Heart right ventricle (tissue), 16 donors: ENCODE data around the gene PCF11. TPM values are rescaled to one million over a fixed set of nuclear protein-coding genes. Genes with fewer than 3 reads are reported as not detected.

Experiments
- ATAC-seq, 8 donors: fragments of 200-7000 bp; cut with Tn5 transposase; one replicate each; pipeline ENCODE4 v1.9.1; 2020; ENCODE audit warnings: mild to moderate bottlenecking in 8 of 8, moderate library complexity in 8 of 8, moderate number of reproducible peaks in 1 of 8
- DNase-seq, 2 donors: peaks; one replicate each; pipeline ENCODE4 v3.0.0-alpha.2; 2020
- H3K27ac ChIP-seq, 10 donors: fragments of 200-600 bp; sonication (generic) in 2 of 10; one replicate each; pipeline versions ENCODE4 v1.5.0 to v1.8.0; 2020 to 2022; ENCODE audit warnings: mild to moderate bottlenecking in 3 of 10
- H3K27me3 ChIP-seq, 7 donors: fragments of 200-600 bp; one replicate each; pipeline ENCODE4 v1.8.0; 2021 to 2022; ENCODE audit warnings: mild to moderate bottlenecking in 2 of 7
- H3K36me3 ChIP-seq, 9 donors: fragments of 200-600 bp; sonication (generic) in 1 of 9; one replicate each; pipeline versions ENCODE4 v1.5.0 to v1.8.0; 2020 to 2022; ENCODE audit warnings: mild to moderate bottlenecking in 2 of 9
- H3K4me1 ChIP-seq, 9 donors: fragments of 200-600 bp; sonication (generic) in 1 of 9; one replicate each; pipeline versions ENCODE4 v1.5.0 to v1.8.0; 2020 to 2022; ENCODE audit warnings: mild to moderate bottlenecking in 4 of 9
- H3K4me3 ChIP-seq, 10 donors: fragments of 200-600 bp; sonication (generic) in 2 of 10; one replicate each; pipeline versions ENCODE4 v1.5.0 to v1.8.0; 2020 to 2022; ENCODE audit warnings: mild to moderate bottlenecking in 7 of 10, moderate library complexity in 2 of 10
- H3K9me3 ChIP-seq, 11 donors: fragments of 200-600 bp in 10 of 11; sonication (generic) in 2 of 11; one replicate each; pipeline versions ENCODE4 v1.5.0 to v1.8.0; 2013 to 2022; ENCODE audit warnings: mild to moderate bottlenecking in 2 of 11, control low read depth in 1 of 11, moderate library complexity in 1 of 11
- CTCF ChIP-seq, 9 donors: fragments of 200-600 bp; sonication (generic) in 2 of 9; IDR thresholded peaks; one replicate each; pipeline versions ENCODE4 v1.5.0 to v1.8.0; 2021 to 2022; ENCODE audit warnings: antibody characterized with exemption in 9 of 9, mild to moderate bottlenecking in 5 of 9, moderate library complexity in 1 of 9
- WGBS, 2 donors: extraction: QIAGEN DNeasy Blood & Tissue Kit; methylation state at CpG; one replicate each; pipeline ENCODE4 v1.1.7; 2013; ENCODE audit warnings: inconsistent platforms in 1 of 2; 5-methylcytosine and 5-hydroxymethylcytosine counted together
- intact Hi-C, 10 donors: fragments of 100-400 bp; cut with DNase I; formaldehyde crosslinking; loops; one replicate each; pipeline versions ENCODE4 v1.11.1 to v1.14.2; 2022
- polyA plus RNA-seq, 2 donors: library from polyadenylated mRNA; stranded (reverse); fragments of 200-250 nt; gene quantifications; one replicate each; pipeline ENCODE4 v1.2.3, GENCODE V29; 2013
- total RNA-seq, 10 donors: library from RNA; stranded (reverse); fragmentation: NEBNext Ultra II Directional in 3 of 10; extraction: Animal tissue kit (Norgen Biotek cat#: 25700) in 3 of 10; gene quantifications; one replicate each; pipeline versions ENCODE4 v1.2.1 to v1.2.4, GENCODE V29; 2021 to 2023
- donor health status: Arrhythmogenic right ventricular cardiomyopathy.
- donor health status: ischemic (EF 13 %, LVEDD 7.1; RV severe dilation, severe dysfunction).
- donor health status: healthy with polysubstance abuse.
- donor health status: DM: no; HTN: yes; CAD: no.
- donor health status: DM: no; HTN: no; CAD: no.
- donor health status: ischemic (EF 25% LVEDD 6.9; RV normal size, moderate dysfunction).
- donor health status: ischemic (EF 25% LVEDD 5.7; RV mildly dilated, moderate dysfunction).
- donor health status: healthy.
- donor health status: DM: yes; HTN: yes; CAD: no.
- donor health status: Ischemic cardiomyopathy.
- donor health status: ischemic (EF 35%, LVEDD 5.7; RV mildly dilated, moderate dysfunction).
- donor health status: nonischemic (EF 11% LVEDD 7.7; RV severe dilation, severe dysfunction).
- donor health status: DM: yes; HTN: yes; CAD: no.
- donor health status: PGD.
- donor health status: ischemic (EF 29% LVEDD 5.4; RV normal size, mild dysfunction).
- donor health status: nonischemic (EF 23%, LVEDD 6.1; RV moderate dilation, normal function).

The PCF11 gene
- total and polyA plus RNA-seq, 12 donors = 14.7 to 38.4 (median 28.7) TPM

GRCh38 chr11:83120327-83120726 is 36.6 kb upstream of the PCF11 start:
- Histone ChIP-seq H3K27me3 (no peaks in the 10 kb centered on the region), H3K9me3 (no peaks in the 10 kb centered on the region), H3K36me3 (no peaks in the 10 kb centered on the region), H3K4me1 (peaks cover 0 to 15% (median 2%) of the 10 kb centered on the region in 9 donors), H3K27ac (no peak overlapping the region), H3K4me3 (no peak overlapping the region)
- DNase-seq (no peak), ATAC-seq (no peak)
- intact Hi-C loops = no loop called here
- no peak for TF ChIP-seq CTCF (IDR thresholded peaks at IDR 0.05)

- no peaks in the 10 kb centered on the region for H3K36me3 ChIP-seq
- DNase-seq (no peak), ATAC-seq (no peak)
- H3K27ac ChIP-seq = no peak overlapping the region
- H3K4me1 ChIP-seq = peaks cover 0 to 10% (median 3%) of the 10 kb centered on the region in 9 donors
- no peak overlapping the region for H3K4me3 ChIP-seq
- intact Hi-C loops = no loop called here
- H3K27me3 ChIP-seq = no peaks in the 10 kb centered on the region
- H3K9me3 ChIP-seq = no peaks in the 10 kb centered on the region
- no peak for TF ChIP-seq CTCF (IDR thresholded peaks at IDR 0.05)
Observed at GRCh38 chr11:83122050-83122449, 34.9 kb upstream of the PCF11 start.

- Histone ChIP-seq H3K27ac (no peak overlapping the region), H3K27me3 (no peaks in the 10 kb centered on the region), H3K9me3 (no peaks in the 10 kb centered on the region), H3K4me3 (no peak overlapping the region), H3K36me3 (no peaks in the 10 kb centered on the region), H3K4me1 (peaks cover 0 to 7% (median 3%) of the 10 kb centered on the region in 9 donors)
- TF ChIP-seq CTCF (IDR thresholded peaks at IDR 0.05) = no peak
- no peak for ATAC-seq
- intact Hi-C loops = no loop called here
- WGBS, 2 donors = 95 to 98% methylated on average over 2 of the region's 2 CpGs
- DNase-seq = no peak
Observed at GRCh38 chr11:83122766-83123165, 34.2 kb upstream of the PCF11 start.

- H3K36me3 ChIP-seq = no peaks in the 10 kb centered on the region
- peak in 1 of 8 donors; percentile 55 for ATAC-seq
- H3K4me1 ChIP-seq = peaks cover 0 to 5% (median 0%) of the 10 kb centered on the region in 9 donors
- no peak for DNase-seq
- no peak for TF ChIP-seq CTCF (IDR thresholded peaks at IDR 0.05)
- H3K9me3 ChIP-seq = no peaks in the 10 kb centered on the region
- WGBS, 2 donors = 45 to 48% methylated on average over 4 of the region's 4 CpGs
- no peak overlapping the region for H3K4me3 ChIP-seq
- H3K27ac ChIP-seq = no peak overlapping the region
- intact Hi-C loops = no loop called here
- no peaks in the 10 kb centered on the region for H3K27me3 ChIP-seq
Observed at GRCh38 chr11:83124636-83125424, 32.1 kb upstream of the PCF11 start.
